Stimulated activated CD8-positive, alpha-beta memory T cell treated with anti-CD3 and anti-CD28 coated beads, Interleukin-12 subunit alpha, Interleukin-12 subunit beta, amount 100 ng/mL, for 1 hour (primary cell): ENCODE results near the gene PDS5A.
"Not testable (repeated sequence)": the region's sequence is repeated elsewhere in the genome, so short reads cannot be mapped to it uniquely, and the experiment has no call there.

Source experiments
- DNase-seq: peaks from one replicate; pipeline ENCODE4 v3.0.0-alpha.2; 2020; ENCODE audit warnings: low read depth

PDS5A gene

DNA sequence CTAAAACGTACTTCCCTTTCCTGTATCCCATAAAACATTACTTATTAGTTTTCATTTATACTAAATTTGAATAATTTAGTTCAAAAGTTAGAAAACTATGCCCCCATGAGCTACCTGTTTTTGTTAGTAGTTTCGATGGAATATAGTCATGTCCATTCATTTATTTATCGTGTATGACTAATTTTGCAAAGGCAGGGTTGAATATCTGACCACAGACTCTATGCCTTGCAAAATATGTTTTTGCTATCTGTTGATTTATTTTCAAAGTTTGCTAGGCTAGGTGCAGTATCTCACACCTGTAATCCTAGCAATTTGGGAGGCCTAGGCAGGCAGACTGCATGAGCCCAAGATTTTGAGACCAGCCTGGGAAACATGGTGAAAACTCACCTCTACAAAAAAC, 78.4 kb downstream of the PDS5A start:
- no peak for DNase-seq

DNA sequence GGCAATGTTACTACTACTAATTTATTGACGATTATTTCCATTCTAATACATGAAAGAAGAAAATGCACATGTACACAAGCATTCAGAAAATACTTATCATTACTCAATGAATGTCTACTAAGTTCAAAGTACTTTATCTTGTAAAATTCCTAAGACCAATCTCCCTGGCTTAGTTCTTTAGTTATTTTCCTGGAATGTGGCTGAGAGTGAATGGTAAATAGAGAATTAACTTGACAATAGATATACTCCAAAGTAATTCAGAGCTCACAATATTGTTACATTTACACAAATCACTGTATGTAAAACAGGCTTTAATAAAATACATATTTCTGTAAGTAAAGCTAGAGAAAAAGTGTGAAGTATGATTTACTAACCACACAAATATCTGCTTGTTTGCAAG, 79.7 kb downstream of the PDS5A start:
- DNase-seq, result no peak

DNA sequence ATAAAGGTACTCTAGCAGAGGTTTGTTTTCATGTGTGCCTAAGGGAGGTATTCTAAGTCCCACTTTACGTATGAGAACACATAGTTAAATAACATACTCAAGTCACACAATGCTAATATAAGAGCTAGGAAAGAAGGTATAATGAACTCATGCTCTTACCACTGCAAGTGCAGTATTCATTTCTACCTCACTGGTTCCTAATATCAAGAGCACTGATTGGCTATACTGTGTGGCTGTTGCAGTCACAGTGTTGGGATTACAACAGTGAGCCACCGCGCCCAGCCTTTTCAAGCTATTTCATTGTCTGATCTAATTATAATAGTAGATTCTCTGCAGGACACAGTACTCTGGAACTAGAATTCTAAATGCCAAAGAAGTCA, 84.0 kb downstream of the PDS5A start:
- no peak for DNase-seq

DNA sequence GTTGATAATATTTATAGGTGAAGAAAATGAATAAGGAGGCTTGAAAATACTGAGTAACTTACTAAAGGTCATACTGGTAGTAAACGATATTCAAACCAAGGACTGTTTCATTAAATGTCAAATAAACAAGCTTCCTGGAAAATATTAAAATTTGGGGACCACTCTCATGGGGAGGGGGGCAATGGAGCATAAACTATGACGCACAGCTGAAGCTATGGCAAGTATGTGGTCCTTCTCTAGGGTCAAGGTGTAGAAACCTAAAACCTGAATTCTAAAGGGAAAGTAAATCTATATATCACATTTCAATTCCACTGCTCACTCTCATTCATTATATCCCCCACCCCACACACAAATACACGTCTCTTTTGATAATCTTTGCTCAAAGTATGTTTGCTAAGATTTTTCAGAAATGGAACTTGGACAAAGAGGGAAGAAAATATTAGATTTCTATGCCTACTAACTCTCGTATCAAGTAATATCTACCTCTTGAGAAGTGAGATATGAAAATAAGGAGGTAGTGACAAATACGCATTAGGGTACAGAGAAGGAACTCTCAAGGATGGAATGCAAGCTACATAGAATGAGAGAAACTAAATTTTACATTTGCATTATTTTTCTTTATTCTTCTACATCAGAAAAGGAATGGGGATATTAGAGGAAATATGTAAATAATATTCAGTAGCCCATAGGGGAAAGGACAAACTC, 84.6 kb downstream of the PDS5A start:
- DNase-seq, result no peak

DNA sequence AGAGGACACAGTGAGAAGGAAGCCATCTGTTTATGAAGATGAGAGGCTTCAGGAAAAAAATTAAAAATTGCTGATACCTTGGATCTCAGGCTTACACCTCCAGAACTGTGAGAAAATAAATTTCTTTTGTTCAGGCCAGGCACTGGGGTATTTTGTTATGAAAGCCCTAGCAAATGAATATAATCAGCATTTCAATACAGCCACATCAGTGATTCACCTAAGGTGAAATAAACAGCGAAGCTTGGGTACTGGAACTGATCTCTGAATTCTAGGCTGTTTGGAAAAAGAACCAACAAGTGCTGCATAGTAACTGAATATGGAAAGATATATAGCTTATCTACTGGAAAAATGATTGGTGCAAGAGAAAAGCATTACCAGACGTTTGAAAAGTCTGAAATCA, 88.5 kb downstream of the PDS5A start:
- DNase-seq, result no peak

DNA sequence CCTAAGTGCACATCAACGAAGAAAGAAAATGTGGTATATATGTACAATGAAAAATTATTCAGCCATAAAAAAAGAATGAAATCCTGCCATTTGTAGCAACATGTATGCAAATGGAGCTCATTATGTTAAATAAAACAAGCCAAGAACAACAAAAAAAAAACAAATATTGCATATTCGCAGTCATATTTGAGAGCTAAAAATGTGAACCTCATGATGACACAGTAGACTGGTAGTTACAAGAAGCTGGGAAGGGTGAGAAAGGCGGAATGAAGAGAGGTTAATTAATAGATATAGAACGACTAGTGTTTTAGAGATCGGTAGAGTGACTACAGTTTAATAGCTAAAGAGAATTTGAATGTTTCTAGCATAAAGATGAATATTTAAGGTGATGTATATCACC, 89.2 kb downstream of the PDS5A start:
- no peak for DNase-seq

DNA sequence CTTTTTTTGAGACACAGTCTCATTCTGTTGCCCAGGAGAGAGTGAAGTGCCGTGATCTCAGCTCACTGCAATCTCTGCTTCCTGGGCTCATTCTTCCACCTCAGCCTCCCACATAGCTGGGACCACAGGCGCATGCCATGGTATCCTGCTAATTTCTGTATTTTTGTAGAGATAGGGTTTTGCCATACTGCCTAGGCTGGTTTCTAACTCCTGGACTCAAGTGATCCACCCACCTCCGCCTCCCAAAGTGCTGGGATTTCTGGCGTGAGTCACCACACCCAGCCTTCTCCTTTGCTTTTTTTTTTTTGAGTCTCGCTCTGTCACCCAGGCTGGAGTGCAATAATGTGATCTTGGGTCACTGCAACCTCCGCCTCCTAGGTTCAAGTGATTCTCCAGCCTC, 94.1 kb downstream of the PDS5A start:
- no peak for DNase-seq

DNA sequence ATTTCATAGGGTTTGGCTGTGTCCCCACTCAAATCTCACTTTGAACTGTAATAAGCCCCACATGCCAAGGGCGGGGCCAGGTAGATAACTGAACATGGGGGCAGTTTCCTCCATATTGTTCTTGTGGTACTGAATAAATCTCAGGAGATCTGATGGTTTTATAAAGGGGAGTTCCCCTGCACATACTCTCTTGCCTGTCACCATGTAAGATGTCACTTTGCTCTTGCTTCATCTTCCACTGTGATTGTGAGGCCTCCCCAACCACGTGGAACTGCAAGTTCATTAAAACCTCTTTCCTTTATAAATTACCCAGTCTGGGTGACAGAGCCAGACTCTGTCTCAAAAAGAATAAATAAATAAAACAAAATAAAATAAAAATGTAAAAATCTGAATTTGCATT, 95.9 kb downstream of the PDS5A start:
- no peak for DNase-seq

DNA sequence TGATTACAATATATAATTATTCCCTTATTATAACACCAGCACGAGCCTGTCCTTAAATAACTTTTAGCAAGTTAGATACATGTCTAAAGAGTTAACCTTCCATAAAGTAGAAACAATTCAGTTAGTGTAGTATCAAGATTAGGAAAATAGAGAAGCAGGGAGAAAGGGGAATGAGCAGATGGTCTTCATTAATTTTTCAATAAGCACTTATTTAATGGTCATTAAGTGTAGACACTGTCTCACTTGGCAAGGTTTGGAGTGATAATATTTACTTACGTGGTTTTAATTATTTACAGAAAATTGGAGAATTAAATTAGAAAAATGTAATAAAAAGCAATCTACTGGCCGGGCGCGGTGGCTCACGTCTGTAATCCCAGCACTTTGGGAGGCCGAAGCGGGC, 99.7 kb downstream of the PDS5A start:
- no peak for DNase-seq

DNA sequence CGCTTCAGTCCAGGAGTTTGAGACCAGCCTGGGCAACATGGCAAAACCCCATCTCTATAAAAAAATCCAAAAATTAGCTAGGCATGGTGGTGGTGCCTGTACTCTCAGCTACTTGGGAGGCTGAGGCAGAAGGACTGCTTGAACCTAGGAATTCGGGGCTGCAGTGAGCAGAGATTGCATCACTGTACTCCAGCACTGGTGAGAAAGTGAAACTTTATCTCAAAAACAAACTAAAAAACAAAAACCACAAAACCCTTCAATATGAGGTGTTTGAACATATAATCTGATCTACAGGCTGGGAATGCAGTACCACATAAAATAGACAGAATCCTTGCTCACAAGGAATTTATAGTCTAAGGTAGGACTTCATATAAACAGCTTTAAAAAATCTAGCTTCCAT, 103.9 kb downstream of the PDS5A start:
- DNase-seq, result no peak

DNA sequence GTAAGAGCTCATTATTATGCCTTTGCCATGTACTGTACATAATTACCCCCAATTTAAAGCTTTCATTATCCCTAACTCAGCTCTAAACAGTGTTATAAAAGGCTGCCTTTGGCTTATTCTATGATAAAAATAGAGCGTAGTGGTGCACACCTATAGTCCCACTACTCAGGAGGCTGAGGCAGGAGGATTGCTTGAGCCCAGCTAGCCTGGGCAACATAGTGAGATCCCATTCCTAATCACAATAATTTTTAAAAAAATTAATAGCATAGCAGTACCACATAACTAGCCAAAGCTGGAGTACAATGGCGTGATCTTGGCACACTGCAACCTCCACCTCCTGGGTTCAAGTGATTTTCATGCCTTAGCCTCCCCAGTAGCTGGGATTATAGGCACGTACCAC, 112.4 kb downstream of the PDS5A start:
- no peak for DNase-seq

DNA sequence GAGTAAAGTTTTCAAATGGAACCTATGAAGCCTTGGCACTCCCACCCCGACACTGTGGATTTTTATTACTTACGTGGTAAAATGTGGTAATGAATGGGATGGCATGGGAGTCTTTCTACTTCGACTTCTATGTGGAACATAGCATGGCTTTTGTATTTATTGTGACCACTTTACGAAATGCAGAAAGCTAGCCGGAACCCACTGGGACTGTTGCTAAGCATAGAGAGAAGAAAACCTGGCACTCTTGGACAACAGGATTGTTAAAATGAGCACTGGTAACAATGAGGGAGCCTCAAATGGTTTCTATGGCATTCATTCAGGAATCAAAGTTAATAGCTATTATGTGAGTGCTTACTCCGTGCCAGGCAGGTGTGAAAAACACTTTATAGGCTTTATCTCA, 113.3 kb downstream of the PDS5A start:
- no peak for DNase-seq

DNA sequence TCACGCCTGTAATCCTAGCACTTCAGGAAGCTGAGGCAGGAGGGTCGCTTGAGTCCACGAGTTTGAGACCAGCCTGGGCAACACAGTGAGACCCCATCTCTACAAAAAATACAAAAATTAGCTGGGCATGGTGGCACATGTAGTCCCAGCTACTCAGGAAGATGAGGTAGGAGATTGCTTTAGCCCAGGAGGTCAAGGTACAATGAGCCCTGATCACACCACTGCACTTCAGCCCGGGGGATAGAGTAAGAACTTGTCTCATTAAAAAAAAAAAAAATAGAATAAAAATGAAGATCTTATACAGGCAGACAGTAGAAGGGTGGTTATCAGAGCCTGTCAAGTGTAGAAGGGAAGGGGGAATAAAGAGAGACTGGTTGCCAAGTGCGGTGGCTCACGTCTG, 116.9 kb downstream of the PDS5A start:
- no peak for DNase-seq

DNA sequence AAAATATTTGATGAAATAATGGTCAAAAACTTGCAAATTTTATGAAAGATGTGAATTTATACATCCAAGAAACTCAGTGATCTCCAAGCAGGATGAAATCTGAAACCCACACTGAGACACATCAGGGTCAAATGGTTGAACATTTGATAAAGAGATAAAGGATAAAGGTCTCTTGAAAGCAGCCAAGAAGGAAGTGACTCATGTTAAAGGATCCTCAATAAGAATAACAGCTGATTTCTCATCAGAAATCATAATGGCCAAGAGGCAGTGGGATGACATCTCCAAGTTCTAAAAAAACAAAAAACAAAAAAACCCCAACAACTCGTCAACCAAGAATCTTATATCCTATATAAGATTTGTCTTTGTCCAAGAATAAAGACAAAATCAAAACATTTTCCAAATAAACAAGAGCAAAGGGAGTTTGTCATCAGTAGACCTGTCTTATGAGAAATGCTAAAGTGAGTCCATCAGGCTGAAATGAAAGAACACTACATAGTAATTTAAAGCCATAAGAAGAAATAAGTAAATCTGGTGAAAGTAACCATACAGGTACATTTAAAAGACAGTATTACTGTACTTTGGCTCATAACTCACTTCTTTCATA, 121.7 kb downstream of the PDS5A start:
- no peak for DNase-seq

DNA sequence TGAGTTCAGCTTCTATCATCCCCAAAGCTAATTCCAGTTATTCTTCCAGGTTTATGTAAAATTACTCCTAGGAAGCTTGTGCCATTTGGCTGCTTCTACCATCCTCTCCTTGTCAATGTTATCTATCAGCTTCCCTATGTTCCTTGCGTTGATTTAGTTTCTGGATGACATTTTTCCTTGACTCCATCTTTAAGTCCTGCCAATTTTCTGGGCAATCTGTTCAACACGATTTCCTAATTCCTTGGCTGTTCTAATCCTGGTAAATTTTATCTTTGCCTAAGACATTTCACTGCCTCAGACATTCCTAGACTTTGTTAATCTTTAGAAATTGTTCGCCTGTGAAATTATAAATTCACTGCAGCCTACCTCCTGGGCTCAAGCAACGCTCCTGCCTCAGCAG, 125.1 kb downstream of the PDS5A start:
- no peak for DNase-seq

DNA sequence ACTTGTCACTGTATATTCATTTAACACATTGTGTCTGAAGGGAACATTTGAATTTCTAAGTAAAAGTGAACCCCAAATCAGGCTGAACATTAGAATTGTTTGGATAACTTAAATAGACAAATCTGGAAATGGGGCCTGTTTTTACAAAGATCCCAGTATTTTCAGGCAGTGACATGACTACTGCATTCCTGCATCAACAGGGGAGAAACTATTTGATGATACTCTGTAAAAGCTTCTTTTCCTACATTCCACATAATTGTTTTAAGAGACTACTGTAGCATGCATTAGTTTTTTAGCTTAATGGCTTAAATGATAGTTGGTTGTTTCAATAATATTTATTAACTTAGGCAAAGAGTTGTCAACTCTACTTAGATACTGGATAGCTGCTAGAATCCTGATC, 127.0 kb downstream of the PDS5A start:
- no peak for DNase-seq

DNA sequence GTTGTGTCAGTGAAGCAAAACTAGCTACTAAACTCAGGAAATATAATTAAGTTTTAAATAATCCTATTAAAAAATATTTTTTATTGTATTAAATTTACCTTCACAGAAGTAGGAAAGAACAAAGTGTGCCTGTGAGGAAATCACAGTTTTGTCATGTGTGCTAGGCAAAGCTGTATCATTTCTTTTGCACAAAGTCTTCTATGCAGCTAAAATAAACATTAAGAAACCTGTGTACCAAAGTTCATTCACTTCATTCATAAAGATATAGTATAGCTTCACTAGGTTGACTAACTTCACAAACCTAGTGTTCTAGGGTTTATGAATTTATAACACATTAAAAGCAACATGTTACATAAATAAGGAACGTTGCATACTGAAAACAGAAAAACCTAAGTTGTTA, 131.0 kb downstream of the PDS5A start:
- DNase-seq, result no peak

DNA sequence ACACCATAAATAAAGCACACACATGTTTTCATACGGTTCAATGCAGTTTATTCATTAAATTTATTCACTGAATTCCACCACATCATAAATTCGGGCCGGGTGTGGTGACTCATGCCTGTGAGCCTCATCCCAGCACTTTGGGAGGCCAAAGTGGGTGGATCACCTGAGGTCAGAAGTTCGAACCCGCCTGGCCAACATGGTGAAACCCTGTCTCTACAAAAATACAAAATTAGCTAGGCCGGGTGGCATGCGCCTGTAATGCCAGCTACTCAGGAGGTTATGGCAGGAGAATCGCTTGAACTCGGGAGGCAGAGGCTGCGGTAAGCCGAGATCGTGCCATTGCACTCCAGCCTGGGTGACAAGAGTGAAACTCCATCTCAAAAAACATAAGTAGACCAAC, 131.6 kb downstream of the PDS5A start:
- DNase-seq, result no peak

DNA sequence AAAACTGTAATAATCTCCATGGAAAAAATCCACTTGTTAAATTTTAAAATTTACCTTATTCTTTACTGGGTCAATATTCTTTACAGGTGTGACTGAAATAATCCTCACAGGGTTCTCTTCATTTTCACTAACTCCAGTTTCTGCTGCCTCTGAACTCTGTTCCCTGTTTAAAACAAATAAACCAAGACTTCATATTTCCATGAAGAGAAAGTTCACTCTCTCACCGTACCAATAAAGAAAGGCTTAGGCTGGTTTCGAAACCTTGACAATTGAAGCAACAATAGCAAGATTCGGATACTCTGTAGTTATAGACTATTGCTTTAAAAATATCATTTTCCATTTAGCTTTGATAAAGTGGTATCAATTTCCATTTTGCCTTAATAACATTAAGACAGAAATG, 135.8 kb downstream of the PDS5A start:
- no peak for DNase-seq

DNA sequence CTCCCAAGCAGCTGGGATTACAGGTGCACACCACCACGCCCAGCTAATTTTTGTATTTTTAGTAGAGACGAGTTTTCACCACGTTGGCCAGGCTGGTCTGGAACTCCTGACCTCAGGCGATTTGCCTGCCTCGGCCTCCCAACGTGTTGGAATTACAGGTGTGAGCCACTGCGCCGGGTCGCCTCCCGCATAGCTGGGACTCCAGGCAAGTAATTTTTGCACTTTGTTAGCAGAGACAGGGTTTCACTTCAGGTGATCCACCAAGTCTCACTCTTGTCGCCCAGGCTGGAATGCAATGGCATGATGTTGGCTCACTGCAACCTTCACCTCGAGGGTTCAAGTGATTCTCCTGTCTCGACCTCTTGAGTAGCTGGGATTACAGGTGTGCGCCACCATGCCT, 137.2 kb downstream of the PDS5A start:
- not testable (repeated sequence) for DNase-seq

DNA sequence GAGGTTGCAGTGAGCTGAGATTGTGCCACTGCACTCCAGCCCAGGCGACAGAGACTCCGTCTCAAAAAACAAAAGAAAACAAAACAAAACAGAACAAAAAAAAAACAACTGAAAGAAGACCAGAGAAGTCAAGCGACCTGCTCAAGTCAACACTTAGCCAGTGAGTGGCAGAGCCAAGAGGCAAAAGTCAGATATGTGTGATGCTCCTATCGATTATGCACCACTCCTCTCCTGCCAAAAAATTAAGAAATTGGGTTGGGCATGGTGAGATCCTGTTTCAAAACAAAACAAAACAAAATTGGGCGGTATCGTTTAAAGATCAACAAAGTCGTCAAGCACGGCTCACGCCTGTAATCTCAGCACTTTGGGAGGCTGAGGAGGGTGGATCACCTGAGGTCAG, 137.7 kb downstream of the PDS5A start:
- no peak for DNase-seq

DNA sequence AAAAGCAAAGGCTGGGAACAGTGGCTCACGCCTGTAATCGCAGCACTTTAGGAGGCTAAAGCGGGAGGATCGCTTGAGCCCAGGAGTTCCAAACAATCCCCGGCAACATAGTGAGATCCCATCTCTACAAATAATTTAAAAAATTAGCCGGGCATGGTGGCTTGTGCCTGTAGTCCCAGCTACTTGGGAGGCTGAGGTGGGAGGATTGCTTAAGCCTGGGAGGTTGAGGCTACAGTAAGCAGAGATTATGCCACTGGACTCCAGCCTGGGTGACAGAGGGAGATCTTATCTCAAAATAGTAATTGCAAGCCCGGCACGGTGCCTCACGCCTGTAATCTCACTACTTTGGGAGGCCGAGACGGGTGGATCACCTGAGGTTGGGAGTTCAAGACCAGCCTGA, 139.3 kb downstream of the PDS5A start:
- DNase-seq, result not testable (repeated sequence)

DNA sequence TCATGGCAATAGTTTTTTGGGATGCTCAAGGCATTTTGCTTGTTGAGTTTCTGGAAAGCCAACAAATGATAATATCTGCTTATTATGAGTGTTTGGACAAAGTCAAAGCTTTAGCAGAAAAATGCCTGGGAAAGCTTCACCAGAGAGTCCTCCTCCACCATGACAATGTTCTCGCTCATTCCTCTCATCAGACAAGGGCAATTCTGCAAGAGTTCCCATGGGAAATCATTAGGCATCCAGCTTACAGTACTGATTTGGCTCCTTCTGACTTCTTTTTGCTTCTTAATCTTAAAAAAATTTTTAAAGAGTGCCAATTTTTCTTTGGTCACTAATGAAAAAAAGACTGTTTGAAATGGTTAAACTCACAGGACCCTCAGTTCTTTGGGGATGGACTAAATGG, 143.4 kb downstream of the PDS5A start:
- DNase-seq, result no peak

DNA sequence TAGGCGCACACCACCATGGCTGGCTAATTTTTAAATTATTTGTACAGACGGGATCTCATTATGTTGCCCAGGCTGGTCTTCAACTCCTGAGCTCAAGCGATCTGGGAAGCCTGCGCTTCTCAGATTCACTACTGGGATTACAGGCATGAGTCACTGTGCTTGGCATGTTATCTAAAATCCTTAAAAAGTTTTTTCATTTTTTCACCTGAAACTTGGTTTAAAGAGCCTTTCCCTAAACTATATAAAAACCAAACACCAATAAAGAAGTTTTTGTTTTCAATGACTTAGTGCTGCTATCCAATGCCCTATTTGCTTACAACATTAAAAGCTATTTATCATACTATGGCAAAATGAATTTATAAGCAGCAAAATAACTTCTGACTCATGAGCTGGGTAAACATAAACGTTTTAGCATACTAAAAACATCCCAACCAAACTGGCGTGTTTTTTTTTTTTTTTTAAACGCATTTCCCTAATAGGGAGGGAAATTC, 151.9 kb downstream of the PDS5A start:
- no peak for DNase-seq
